ENCODE results near the gene C19orf33.

- peak in 1 of 5 experiments; percentile 30 for TF ChIP-seq CTCF (IDR thresholded peaks at IDR 0.05)
- TF ChIP-seq POLR2A (IDR thresholded peaks at IDR 0.05), result peak; percentile 82
- peak; percentile 79 to 85 (median 85) for TF ChIP-seq POLR2AphosphoS5 (IDR thresholded peaks at IDR 0.05)
These were observed 15.6 kb downstream of the C19orf33 start, which contains the start of gene KCNK6 for GRCh38 chr19:38319421-38320258.
